DMS114 treated with DMSO at 0.1 percent for 48 hours (cell line): Measurements from ENCODE around the gene LY6G5C.
A peak's percentile ranks its signal among the peaks of the same experiment; 100 is the strongest.

Experiments used
- DNase-seq: peaks from one replicate; lab custom pipeline; 2025; ENCODE audit not compliant: unreplicated experiment; lab: John Stamatoyannopoulos, UW

Gene LY6G5C

DNA sequence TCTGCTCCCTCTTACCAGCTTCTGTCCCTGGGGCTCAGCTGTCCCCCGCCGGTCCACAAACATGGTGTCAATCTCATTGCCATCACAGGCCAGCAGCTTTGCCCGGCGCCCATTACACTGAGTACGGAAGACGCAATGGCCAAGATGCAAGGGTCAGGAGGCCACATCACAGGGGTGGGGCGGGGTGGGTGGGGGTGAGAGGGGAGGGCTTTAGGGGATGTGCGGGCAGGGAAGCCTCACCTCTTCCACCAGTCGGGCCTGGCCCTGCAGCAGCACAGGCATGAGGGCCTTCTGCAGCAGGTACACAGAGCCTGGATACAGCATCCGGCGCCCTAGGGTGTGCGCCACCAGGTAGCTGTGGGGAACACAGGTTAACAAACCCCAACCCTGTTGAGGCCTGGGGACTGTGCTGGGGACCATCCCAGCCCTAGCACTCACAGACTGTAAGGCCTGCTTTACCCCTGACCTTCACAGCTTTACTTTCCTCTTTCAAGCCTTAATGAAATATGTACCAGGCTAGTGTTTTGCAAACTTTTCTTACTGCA, 10.8 kb upstream of the LY6G5C start:
- DNase-seq: no peak

DNA sequence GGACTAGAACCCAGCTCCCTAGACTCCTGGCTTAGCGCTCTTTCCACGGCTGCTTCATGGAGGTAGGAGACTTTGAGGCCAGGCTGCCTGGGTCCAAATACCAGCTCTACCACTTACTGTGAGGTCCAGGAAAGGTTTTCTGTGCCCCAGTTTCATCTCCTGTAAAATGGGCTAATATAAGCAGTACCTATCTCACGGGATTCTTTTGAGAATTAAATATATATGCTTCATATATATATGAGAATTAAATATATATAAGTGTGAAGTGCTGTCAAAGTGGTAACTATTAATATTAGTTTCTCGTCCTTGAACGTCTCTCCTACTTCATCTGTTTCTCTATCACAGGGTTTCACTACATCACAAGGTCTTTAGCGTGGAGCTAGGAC, 10.2 kb upstream of the LY6G5C start:
- no peak for DNase-seq

DNA sequence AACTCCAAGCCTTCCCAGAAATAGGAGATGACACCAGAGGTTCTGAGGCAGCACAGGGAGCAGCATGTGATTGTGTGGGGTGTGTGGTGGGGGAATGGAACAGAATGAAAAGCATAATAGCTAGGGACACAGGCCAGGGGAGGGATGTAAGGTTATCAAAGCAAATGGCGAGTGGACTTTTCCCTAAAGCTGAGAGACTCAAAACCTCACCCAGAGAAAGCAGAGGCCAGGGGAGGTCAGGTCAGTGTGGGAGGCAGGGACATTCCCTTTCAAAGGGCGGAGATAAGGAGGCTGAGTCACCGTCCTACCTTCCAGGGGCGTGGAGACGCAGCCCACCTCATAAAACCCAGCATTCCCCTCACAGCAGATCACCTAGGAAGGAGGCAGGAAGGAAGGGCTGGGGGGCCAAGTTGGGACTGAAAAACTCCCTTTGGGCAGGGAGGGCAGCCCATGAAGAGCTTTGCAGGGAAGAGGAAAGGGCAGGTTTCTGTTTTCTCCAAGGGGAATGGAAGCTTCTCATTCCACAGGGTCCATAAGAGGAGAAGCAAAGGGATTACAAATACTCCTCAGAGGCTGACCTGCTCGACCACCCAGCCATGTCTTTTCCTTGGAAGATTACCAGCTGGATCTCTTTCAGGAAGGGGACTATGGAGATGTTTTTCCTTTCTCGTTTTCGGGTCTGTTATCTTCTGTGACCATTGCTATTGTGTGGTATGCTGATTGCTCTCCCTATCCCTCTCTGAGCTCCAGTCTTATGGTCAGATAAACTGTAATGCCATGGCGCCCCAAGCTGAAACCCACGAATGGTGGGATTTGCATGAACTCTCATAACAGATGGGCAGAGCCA, 9.6 kb upstream of the LY6G5C start:
- no peak for DNase-seq

DNA sequence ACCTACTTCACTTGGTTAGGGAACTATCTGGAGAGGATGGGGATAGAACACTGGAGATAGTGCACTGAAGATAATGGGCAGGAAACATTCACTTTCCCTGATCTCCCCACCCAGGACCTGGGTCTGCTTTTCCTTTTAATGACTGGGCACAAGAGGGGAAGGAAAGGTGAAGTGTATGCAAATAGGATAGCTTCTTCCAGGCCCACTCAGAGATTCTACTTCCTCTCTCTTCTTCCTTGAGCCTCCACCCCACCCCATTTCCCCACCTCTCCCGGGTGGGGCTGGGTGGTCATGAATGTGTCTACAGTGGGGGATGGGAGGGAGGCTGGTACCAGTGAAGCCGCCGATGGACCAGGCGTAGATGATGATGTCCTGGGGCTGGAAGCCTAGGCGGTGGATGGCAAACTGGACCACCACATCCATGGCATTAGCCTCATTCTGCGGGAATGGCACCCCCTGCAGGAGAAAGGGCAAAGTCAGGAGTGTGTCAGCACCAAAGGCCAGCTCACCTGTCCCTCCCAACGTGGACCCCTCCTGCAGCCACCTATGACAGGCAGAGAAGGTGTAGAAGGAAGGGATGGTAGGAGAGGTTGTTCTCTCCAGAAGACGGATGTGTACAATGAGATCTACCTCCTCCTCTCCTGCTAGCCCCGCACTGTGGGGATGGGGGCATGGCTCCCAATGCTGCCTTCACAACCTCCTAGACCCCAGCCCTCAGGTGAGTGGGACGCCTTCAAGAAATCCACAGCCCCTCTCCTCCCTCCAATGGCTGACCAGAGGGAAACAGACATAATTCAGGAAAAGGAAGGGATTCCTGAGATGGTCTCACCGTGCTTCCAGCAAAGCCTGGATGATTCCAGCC, 8.6 kb upstream of the LY6G5C start:
- no peak for DNase-seq

DNA sequence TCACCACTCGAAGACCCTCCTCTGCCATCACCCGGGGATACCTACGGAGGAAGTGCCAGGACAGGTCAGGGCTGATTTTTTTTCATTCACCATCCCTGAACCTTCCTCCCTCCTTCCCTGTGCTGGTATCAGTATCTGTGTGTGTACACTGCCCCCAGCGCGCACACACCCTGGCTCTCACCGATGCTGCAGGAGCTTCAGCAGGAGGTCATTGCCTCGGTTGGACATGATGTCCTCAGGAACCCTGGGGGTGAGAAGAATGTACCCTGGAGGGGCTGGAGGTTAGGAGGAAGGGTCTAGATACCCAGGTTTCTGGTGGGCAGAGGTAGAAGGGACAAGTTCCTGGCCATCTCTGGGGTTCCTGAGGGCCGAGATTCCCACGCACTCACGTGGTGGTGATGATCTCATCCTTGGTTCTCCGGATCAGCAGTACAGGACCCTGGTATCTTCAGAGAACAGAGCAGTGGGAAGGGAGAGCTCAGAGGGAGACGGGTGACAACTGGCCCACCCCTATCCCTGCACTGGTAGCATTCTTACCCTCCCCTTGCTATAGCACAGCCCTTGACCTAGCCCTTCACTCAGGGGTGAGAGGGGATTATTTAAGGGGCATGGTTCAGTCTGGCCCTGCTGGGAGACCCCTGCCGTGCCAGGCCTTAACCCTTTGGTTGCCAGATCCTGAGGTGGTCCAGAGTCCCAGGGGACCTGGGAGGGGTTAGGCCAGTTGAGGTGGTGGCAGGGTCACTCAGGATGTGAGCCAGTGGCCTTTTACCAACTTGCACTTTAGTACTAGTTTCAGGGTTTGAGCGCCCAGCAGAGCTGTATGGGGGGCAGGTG, 7.2 kb upstream of the LY6G5C start:
- DNase-seq: no peak

DNA sequence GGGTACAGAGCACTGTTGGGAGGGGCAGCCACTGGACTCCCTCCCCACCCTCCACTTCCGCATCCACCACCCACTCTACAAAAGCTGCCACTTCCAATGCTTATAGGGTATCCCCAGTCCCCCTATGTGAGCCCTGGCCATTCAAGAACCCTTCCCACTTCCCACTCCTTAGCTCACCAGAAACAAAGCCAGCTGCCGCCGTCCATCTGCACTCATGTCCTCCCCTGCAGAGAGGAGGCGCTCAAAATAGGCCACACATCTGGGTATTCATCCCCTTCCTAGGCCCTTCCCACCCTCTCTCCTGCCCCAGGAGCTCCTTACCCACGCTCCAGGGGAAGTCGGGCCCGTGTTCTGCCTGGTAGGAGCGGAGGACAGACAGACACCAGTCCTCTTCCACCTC, 6.5 kb upstream of the LY6G5C start:
- no peak for DNase-seq

DNA sequence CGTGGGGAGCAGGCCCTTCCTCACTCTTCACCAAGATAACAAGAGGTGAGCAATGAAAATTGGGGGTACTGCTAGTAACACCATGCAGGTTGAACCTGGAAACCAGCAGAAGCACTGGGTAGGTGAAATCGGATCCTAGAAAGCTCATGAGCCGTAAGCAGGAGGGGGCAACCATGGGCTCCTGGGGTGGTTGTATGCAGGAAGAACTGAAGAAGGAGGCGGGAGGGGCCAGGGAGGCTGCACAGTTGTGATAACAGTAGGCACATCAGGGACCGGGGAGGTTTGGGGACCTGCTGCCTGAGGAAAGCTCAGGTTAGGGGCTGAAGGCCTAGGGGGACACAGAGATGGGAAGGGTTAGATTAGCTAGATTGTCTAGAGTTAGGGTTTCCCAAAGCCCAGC, 5.6 kb upstream of the LY6G5C start:
- no peak for DNase-seq

DNA sequence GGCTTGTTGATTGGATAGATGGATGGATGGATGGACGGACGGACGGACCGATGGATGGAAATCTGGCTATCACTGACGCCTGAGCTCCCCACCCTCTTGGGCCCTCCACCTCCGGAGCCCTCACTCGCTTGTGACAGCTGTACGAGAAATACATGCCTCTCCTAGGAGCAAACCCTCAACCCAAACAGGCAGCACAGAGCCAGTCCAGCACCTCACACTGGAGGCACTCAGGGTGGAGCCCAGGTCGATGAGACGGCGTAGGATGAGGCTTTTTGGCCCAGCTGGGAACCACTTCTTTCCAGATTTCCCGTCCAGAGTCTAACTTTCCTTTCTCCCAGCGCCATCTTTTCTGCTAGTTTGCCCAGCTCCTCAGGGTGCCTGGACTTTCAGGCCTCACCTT, 2.7 kb upstream of the LY6G5C start:
- DNase-seq: no peak

DNA sequence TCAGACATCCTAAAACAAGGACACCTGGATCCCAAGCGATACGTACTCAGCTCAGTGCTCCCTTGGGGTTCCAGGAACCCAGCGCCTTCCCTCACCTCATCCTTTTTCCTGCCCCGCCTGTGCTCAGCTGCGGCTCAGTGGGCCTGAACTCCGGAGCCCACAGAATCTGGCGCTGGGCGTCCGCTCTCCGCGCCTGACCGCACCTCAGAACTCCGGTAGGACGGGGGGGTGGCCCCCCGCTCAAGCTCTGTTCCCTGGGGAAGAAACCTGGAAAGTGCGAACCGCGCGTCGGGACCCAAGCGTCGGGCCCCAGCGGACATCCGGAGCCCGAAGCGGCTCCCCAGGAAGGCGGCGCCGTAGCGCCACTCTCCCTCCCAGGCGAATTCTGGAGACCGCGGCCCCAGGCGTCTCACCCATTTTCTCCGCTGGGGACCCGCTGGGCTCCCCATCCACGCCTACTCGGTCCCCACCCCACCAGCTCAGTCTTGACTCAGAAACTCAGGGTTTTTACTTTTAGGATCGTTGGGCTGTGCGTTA, 336 bp upstream of the LY6G5C start:
- DNase-seq: peak; percentile 43

DNA sequence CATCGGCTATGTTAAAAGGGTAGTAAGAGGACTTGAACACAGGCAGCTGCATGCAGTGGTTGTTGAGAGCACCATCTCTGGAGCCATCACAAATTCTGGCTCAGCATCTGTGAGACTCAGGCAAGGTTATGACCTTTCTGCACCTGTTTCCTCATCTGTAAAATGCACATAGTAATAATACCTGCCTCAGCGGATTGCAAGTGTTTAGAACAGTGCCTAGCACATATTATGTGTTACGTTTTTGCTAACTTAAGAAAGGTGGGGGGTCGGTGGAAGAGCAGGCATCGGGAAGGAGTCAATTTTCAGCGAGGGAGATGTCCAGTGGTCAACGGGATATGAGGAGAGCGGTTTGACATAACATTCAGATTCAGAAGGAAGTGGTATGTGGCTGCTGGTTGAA, 2.9 kb downstream of the LY6G5C start:
- no peak for DNase-seq

DNA sequence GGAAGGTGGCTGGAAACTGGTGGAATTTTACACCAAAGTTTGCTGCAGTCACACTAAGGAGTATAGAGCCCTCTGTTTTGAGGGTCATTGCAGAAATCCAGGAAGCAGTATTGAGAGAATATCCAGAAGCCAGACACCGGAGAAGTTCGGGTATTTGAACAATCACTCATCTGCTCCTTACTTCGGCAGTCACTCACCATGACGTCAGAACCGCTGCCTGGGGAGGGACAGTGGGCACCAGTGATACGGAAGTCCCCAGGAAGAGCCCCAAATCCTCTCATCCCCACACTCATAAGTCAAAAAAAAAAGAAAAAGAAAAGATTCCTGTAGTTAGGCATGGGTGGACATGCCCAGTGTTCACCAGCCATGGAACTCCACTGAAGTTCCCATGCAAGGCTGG, 4.0 kb downstream of the LY6G5C start:
- DNase-seq: no peak

DNA sequence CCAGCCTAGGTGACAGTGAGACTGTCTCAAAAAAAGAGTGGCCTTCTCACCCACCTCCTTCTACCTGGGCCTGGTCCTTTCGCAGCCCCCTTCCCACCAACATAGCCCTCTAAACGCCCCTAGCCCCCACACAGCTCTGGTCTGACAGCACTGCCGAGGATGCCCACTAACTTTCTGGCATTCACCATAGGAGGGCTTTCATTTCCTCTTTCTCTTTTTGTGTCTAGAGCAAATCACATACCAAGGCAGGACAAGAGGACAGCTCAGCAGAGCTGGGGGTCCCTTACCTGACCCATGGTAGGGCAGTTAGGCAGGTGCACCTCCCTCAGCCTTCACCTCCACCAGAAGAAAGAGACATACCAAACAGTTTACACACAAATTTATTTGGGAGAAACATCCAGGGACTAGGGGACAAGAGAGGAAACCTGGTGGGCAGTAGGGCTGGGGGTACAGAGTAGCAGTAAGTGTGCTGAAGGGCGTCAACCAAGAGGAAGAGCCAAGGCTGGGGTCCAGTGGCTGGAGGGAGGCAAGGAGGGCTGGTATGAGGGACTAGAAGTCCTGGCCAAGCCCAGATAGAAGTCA, 4.5 kb downstream of the LY6G5C start:
- no peak for DNase-seq

DNA sequence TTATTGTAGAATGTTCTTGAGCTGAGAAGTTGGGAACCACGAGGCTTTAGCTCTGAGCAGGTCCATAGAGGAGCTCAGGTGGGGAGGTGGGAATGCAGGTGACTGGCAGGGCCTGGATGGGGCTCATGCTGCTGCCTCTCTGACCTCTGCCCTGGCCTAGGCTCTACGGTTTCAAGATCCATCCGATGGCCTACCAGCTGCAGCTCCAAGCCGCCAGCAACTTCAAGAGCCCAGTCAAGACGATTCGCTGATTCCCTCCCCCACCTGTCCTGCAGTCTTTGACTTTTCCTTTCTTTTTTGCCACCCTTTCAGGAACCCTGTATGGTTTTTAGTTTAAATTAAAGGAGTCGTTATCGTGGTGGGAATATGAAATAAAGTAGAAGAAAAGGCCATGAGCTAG, 11.2 kb downstream of the LY6G5C start, which contains the start of gene LY6G5B:
Gene LY6G5B, plus strand, starts transcription at position 301 of the 400 bp plus-strand sequence. CDS start 975 bp downstream, outside the sequence.
- no peak for DNase-seq

DNA sequence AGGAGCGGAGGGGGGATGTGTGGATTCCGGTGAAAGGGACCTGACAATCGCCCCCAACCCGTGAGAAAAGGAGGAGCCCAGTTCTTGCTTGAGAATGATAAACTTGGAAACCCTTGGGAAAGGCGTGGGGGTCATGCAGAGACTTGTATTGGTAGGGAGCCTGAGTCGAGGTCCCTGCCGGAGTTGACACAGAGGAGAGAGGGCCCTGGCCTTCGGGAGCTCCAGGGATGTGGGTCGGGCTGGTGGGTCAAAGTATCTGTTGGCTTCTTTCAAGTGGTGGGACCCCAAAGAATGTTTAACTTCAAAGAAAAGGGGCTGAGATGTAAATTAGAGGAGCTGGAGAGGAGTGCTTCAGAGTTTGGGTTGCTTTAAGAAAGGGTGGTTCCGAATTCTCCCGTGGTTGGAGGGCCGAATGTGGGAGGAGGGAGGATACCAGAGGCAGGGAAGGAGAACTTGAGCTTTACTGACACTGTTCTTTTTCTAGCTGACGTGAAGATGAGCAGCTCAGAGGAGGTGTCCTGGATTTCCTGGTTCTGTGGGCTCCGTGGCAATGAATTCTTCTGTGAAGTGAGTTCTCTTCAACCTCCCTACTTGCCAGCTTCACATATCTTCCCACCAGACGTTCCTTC, 14.4 kb downstream of the LY6G5C start:
- no peak for DNase-seq

DNA sequence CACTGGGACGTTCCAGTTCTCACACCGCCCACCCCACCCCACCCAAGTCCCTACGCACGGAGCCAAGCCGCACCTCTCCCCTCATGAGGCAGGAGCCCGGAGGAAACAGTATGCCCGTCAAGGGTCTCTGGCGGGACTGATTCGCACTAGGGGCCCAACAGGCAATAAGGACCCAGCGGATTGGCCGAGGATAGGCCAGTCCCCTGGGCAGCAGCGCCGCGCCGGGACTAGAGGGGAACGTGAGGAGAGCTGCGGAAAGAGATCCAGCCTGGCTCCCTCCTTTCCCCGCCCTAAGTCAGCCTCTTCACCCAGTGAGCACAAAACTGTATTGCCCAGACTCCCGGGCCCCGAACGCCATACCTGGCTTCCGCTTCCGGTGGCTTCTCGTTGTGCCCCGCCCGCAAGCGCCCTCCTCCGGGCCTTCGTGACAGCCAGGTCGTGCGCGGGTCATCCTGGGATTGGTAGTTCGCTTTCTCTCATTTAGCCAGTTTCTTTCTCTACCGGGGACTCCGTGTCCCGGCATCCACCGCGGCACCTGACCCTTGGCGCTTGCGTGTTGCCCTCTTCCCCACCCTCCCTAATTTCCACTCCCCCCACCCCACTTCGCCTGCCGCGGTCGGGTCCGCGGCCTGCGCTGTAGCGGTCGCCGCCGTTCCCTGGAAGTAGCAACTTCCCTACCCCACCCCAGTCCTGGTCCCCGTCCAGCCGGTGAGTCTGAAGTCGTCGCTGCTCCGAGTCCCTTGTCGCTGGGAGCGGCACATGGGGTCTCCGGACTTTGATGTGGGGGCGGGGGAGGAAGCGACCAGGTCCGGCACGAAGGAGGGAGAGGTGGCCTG, 15.1 kb downstream of the LY6G5C start, which contains the start of gene CSNK2B:
Gene CSNK2B, plus strand, starts transcription at position 580 of the 836 bp plus-strand sequence. CDS start 752 bp downstream, outside the sequence.
- DNase-seq: peak; percentile 99

DNA sequence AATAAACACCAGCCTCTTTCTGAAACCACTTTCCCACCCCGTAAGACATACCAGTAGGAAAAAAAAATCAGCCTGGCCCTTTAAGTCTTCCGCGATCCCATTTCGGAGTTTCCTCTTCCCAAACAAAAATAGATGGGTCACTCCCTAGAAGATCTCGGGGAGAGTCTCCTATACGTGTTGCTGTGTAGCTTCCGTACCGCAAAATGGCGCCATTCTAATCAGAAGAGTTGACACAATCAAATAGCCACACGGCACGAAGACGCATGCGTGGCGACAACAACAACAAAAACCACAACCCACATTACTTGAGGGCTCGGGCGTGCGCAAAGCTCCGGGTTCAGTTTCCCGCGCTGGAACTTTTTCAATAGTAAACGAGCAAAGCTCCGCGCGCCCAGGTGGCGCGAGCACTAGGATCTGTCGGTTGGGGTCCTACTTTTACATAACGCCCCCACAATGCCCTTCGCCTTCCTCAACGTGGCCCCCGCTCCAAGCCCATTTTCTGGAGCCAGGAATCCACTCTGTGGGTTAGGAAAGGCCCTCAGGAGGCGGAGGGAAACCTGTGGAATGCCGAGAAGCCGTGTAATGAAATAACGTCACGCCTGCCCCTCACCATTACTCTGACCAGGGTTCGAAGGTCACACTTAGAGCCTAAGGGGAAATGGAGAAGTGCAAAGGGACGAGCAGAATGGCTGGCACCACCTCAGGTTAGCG, 15.9 kb downstream of the LY6G5C start, which contains the start of gene GPANK1:
Gene GPANK1, minus strand, starts transcription at position 208 of the 711 bp plus-strand sequence. CDS start 519 bp downstream, outside the sequence.
- DNase-seq: peak; percentile 93

DNA sequence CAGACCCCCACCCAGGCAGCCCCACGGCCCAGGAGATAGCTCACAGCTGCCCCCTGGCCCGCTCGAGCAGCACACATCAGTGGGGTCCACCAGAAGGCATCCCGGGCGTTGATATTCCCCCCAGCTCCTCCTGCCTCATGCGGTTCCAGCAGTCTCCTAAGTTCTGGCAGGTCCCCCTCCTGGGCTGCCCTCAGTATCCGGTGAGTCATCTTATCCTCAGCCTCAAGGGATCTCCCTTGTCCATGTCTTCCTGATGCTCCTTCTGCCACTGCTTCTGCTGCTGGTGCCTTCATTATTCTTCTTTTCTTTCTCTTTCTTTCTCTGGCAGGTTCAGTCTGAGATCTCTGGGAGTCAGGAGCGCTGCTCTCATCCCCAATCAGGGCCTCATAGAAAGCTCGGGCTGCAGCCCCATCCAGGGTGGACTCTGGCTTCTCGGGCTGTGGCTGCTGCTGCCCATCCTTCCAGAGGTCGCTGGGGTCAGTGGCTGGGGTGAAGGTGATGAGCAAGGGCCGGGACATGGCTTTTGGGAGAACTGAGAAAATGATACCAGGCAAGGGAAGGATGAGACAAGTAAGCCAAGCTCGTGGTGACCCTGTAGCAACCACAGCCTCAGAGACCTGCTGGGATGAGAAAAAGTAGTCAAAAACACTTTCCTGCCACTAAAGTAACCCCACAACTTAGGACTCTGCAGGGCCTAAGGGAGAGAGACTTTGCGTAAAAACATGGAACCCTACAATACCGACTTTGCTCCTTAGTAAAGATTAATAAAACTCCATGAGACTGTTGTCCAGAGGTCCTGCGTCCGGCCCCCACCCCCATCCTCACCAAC, 16.7 kb downstream of the LY6G5C start:
- DNase-seq: no peak
